Activated naive CD8-positive, alpha-beta T cell treated with anti-CD3 and anti-CD28 coated beads, Interleukin-2, amount 50 U/mL, for 24 hours (primary cell): ENCODE data around the gene LHB.
A peak's percentile ranks its signal among the peaks of the same experiment; 100 is the strongest.

ENCODE experiments used
- ATAC-seq: fragments of 150-1000 bp; cut with Tn5 transposase; one replicate; pipeline ENCODE4 v1.10.0; 2021
- DNase-seq: peaks from one replicate; pipeline ENCODE4 v3.0.0; 2021
- H3K27ac Mint-ChIP-seq: one replicate; pipeline ENCODE4 v1.8.0; 2021; ENCODE audit warnings: mild to moderate bottlenecking, mixed read lengths
- H3K27me3 Mint-ChIP-seq: one replicate; pipeline ENCODE4 v1.8.0; 2021; ENCODE audit warnings: mixed read lengths
- H3K36me3 Mint-ChIP-seq: one replicate; pipeline ENCODE4 v1.8.0; 2021; ENCODE audit warnings: low read depth, mixed read lengths
- H3K4me1 Mint-ChIP-seq: one replicate; pipeline ENCODE4 v1.8.0; 2021; ENCODE audit warnings: mixed read lengths
- H3K4me3 Mint-ChIP-seq: one replicate; pipeline ENCODE4 v1.8.0; 2021; ENCODE audit warnings: mild to moderate bottlenecking, moderate library complexity, mixed read lengths
- H3K9me3 Mint-ChIP-seq: one replicate; pipeline ENCODE4 v1.8.0; 2021; ENCODE audit warnings: mixed read lengths

Gene LHB

GRCh38 chr19:49004964-49005614 is 11.8 kb downstream of the LHB start:
- peaks cover 21% of the 10 kb centered on the region for H3K36me3 Mint-ChIP-seq
- H3K9me3 Mint-ChIP-seq = no peaks in the 10 kb centered on the region
- H3K4me3 Mint-ChIP-seq = no peak overlapping the region
- no peaks in the 10 kb centered on the region for H3K4me1 Mint-ChIP-seq
- no peak overlapping the region for H3K27ac Mint-ChIP-seq
- H3K27me3 Mint-ChIP-seq = no peaks in the 10 kb centered on the region
- ATAC-seq (no peak), DNase-seq (no peak)

GRCh38 chr19:49004133-49004532 is 12.8 kb downstream of the LHB start:
- H3K4me1 Mint-ChIP-seq = no peaks in the 10 kb centered on the region
- DNase-seq = no peak
- ATAC-seq = no peak
- peaks cover 28% of the 10 kb centered on the region for H3K36me3 Mint-ChIP-seq
- no peaks in the 10 kb centered on the region for H3K9me3 Mint-ChIP-seq
- H3K27me3 Mint-ChIP-seq = no peaks in the 10 kb centered on the region
- H3K4me3 Mint-ChIP-seq = no peak overlapping the region
- H3K27ac Mint-ChIP-seq = no peak overlapping the region

GRCh38 chr19:48999481-49000325 is 17.2 kb downstream of the LHB start:
- no peak overlapping the region for H3K4me3 Mint-ChIP-seq
- H3K27ac Mint-ChIP-seq = no peak overlapping the region
- DNase-seq (peak; percentile 68), ATAC-seq (peak; percentile 63)
- H3K4me1 Mint-ChIP-seq = peaks cover 11% of the 10 kb centered on the region
- no peaks in the 10 kb centered on the region for H3K9me3 Mint-ChIP-seq
- H3K36me3 Mint-ChIP-seq = peaks cover 23% of the 10 kb centered on the region
- no peaks in the 10 kb centered on the region for H3K27me3 Mint-ChIP-seq

- H3K36me3 Mint-ChIP-seq = peaks cover 28% of the 10 kb centered on the region
- no peaks in the 10 kb centered on the region for H3K27me3 Mint-ChIP-seq
- peaks cover 21% of the 10 kb centered on the region for H3K4me1 Mint-ChIP-seq
- no peak overlapping the region for H3K27ac Mint-ChIP-seq
- no peak for ATAC-seq
- no peaks in the 10 kb centered on the region for H3K9me3 Mint-ChIP-seq
- DNase-seq = peak; percentile 71
- H3K4me3 Mint-ChIP-seq = no peak overlapping the region
Observed at GRCh38 chr19:48997972-48998371, 18.9 kb downstream of the LHB start.

- Mint-ChIP-seq H3K9me3 (no peaks in the 10 kb centered on the region), H3K27ac (peak overlapping the region; percentile 99), H3K4me1 (peaks cover 35% of the 10 kb centered on the region), H3K36me3 (peaks cover 20% of the 10 kb centered on the region), H3K27me3 (no peaks in the 10 kb centered on the region), H3K4me3 (peak overlapping the region; percentile 98)
- DNase-seq (no peak), ATAC-seq (no peak)
Observed at GRCh38 chr19:48994035-48994386, 22.9 kb downstream of the LHB start.

- no peaks in the 10 kb centered on the region for H3K27me3 Mint-ChIP-seq
- peak; percentile 99 for DNase-seq
- H3K4me3 Mint-ChIP-seq = peak within 1 kb of the TSS; percentile 98
- H3K27ac Mint-ChIP-seq = peak within 1 kb of the TSS; percentile 99
- H3K9me3 Mint-ChIP-seq = no peaks in the 10 kb centered on the region
- peaks cover 39% of the 10 kb centered on the region for H3K4me1 Mint-ChIP-seq
- peaks cover 26% of the 10 kb centered on the region for H3K36me3 Mint-ChIP-seq
- ATAC-seq = peak; percentile 95
Observed at GRCh38 chr19:48993175-48994034, 23.5 kb downstream of the LHB start, which contains the start of the genes GYS1 and RUVBL2. GYS1 (minus strand) TSS chr19:48993309; CDS start chr19:48993112, 197 bp downstream. RUVBL2 (plus strand) TSS chr19:48993887; CDS start chr19:48993912, 25 bp downstream.

GRCh38 chr19:48992581-48993174 is 24.2 kb downstream of the LHB start:
- Mint-ChIP-seq H3K4me3 (peak overlapping the region; percentile 98), H3K27ac (peak overlapping the region; percentile 91), H3K27me3 (no peaks in the 10 kb centered on the region), H3K36me3 (peaks cover 29% of the 10 kb centered on the region), H3K4me1 (peaks cover 46% of the 10 kb centered on the region), H3K9me3 (no peaks in the 10 kb centered on the region)
- ATAC-seq = no peak
- no peak for DNase-seq

- H3K4me1 Mint-ChIP-seq = peaks cover 52% of the 10 kb centered on the region
- ATAC-seq = no peak
Observed at GRCh38 chr19:48991873-48992580, 24.9 kb downstream of the LHB start.

GRCh38 chr19:48991011-48991609 is 25.8 kb downstream of the LHB start:
- Mint-ChIP-seq H3K9me3 (no peaks in the 10 kb centered on the region), H3K27ac (peak overlapping the region; percentile 22), H3K4me3 (no peak overlapping the region), H3K4me1 (peaks cover 55% of the 10 kb centered on the region), H3K36me3 (peaks cover 30% of the 10 kb centered on the region), H3K27me3 (no peaks in the 10 kb centered on the region)
- no peak for ATAC-seq
- no peak for DNase-seq

More at GRCh38 chr19:48991873-48992580, 24.9 kb downstream of the LHB start:
- Mint-ChIP-seq H3K27me3 (no peaks in the 10 kb centered on the region), H3K27ac (peak overlapping the region; percentile 91), H3K9me3 (no peaks in the 10 kb centered on the region), H3K4me3 (peak overlapping the region; percentile 98), H3K36me3 (peaks cover 30% of the 10 kb centered on the region)
- DNase-seq = no peak

- Mint-ChIP-seq H3K4me1 (peaks cover 52% of the 10 kb centered on the region), H3K4me3 (no peak overlapping the region), H3K36me3 (peaks cover 30% of the 10 kb centered on the region), H3K9me3 (no peaks in the 10 kb centered on the region), H3K27me3 (no peaks in the 10 kb centered on the region), H3K27ac (peak overlapping the region; percentile 23)
- ATAC-seq (no peak), DNase-seq (no peak)
Observed at GRCh38 chr19:48990400-48990799, 26.5 kb downstream of the LHB start.

- Mint-ChIP-seq H3K4me3 (no peak overlapping the region), H3K9me3 (no peaks in the 10 kb centered on the region), H3K27ac (no peak overlapping the region), H3K4me1 (peaks cover 47% of the 10 kb centered on the region), H3K36me3 (peaks cover 32% of the 10 kb centered on the region), H3K27me3 (no peaks in the 10 kb centered on the region)
- DNase-seq (no peak), ATAC-seq (no peak)
Observed at GRCh38 chr19:48989701-48990291, 27.1 kb downstream of the LHB start.

- Mint-ChIP-seq H3K27ac (peak overlapping the region; percentile 77), H3K4me1 (peaks cover 39% of the 10 kb centered on the region), H3K9me3 (no peaks in the 10 kb centered on the region), H3K36me3 (peaks cover 28% of the 10 kb centered on the region), H3K27me3 (no peaks in the 10 kb centered on the region), H3K4me3 (no peak overlapping the region)
- DNase-seq (no peak), ATAC-seq (no peak)
Observed at GRCh38 chr19:48988860-48989259, 28.0 kb downstream of the LHB start.

GRCh38 chr19:48988286-48988685 is 28.6 kb downstream of the LHB start:
- DNase-seq = no peak
- Mint-ChIP-seq H3K9me3 (no peaks in the 10 kb centered on the region), H3K4me3 (no peak overlapping the region), H3K27ac (peak overlapping the region; percentile 91), H3K36me3 (peaks cover 30% of the 10 kb centered on the region), H3K4me1 (peaks cover 37% of the 10 kb centered on the region), H3K27me3 (no peaks in the 10 kb centered on the region)
- ATAC-seq = no peak
